Neuronal stem cell (in vitro differentiated cells): ENCODE measurements around the gene MIB1.
A peak's percentile ranks its signal among the peaks of the same experiment; 100 is the strongest.
"Not testable (repeated sequence)": the region's sequence is repeated elsewhere in the genome, so short reads cannot be mapped to it uniquely, and the experiment has no call there.

Experiments
- DNase-seq: peaks from one replicate; pipeline ENCODE4 v3.0.0-alpha.2; 2013; ENCODE audit warnings: low spot score
- H2AFZ ChIP-seq: one replicate; pipeline ENCODE4 v1.6.1; 2013; ENCODE audit warnings: mild to moderate bottlenecking, low read length, inconsistent platforms
- H2AK5ac ChIP-seq: 2 replicates; pipeline ENCODE4 v1.6.1; 2013; ENCODE audit warnings: low read depth, mild to moderate bottlenecking, inconsistent platforms, low read length, moderate library complexity, mixed read lengths
- H2BK120ac ChIP-seq: 2 replicates; pipeline ENCODE4 v1.6.1; 2013; ENCODE audit warnings: low read depth, mild to moderate bottlenecking, inconsistent platforms, low read length, moderate library complexity, mixed read lengths
- H2BK12ac ChIP-seq: one replicate; pipeline ENCODE4 v1.6.1; 2013; ENCODE audit warnings: low read length, inconsistent platforms
- H2BK15ac ChIP-seq: 2 replicates; pipeline ENCODE4 v1.6.1; 2013; ENCODE audit warnings: mild to moderate bottlenecking, low read length, inconsistent platforms, mixed read lengths
- H2BK5ac ChIP-seq: one replicate; pipeline ENCODE4 v1.6.1; 2013; ENCODE audit warnings: inconsistent platforms, mild to moderate bottlenecking, low read length, moderate library complexity
- H3K14ac ChIP-seq: one replicate; pipeline ENCODE4 v1.6.1; 2013; ENCODE audit warnings: low read length, inconsistent platforms
- H3K18ac ChIP-seq: 2 replicates; pipeline ENCODE4 v1.6.1; 2013; ENCODE audit warnings: low read length, inconsistent platforms
- H3K23ac ChIP-seq: 2 replicates; pipeline ENCODE4 v1.6.1; 2013; ENCODE audit warnings: low read depth, mild to moderate bottlenecking, mixed read lengths, low read length, inconsistent platforms; ENCODE audit not compliant: poor library complexity
- H3K27ac ChIP-seq: replicated peaks from 3 replicates; pipeline ENCODE4 v1.5.1; 2013; ENCODE audit warnings: low read length, inconsistent platforms
- H3K27me3 ChIP-seq, 3 experiments: 2 replicates each; pipeline ENCODE4 v1.6.1; 2013; ENCODE audit warnings: low read length in 3 of 3, mild to moderate bottlenecking in 2 of 3, inconsistent platforms in 1 of 3, low read depth in 1 of 3, mixed read lengths in 1 of 3, moderate library complexity in 1 of 3; ENCODE audit not compliant: control insufficient read depth in 3 of 3, insufficient read depth in 3 of 3
- H3K36me3 ChIP-seq, 2 donors: replicated peaks in 1 of 2; 2 replicates each; pipeline ENCODE4 v1.6.1; 2013; ENCODE audit warnings: low read length in 2 of 2; ENCODE audit not compliant: control insufficient read depth in 2 of 2, insufficient read depth in 2 of 2
- H3K4ac ChIP-seq: 2 replicates; pipeline ENCODE4 v1.6.1; 2013; ENCODE audit warnings: inconsistent platforms, mild to moderate bottlenecking, low read length, moderate library complexity
- H3K4me1 ChIP-seq, 2 donors: 1 replicate in 1 of 2; 2 replicates in 1 of 2; pipeline ENCODE4 v1.6.1; 2013; ENCODE audit warnings: low read length in 2 of 2, low read depth in 1 of 2; ENCODE audit not compliant: control insufficient read depth in 2 of 2, insufficient read depth in 1 of 2
- H3K4me2 ChIP-seq: one replicate; pipeline ENCODE4 v1.6.1; 2013; ENCODE audit warnings: mild to moderate bottlenecking, low read length, inconsistent platforms; ENCODE audit not compliant: insufficient read depth, poor library complexity, severe bottlenecking
- H3K4me3 ChIP-seq, 2 donors: 2 replicates each; pipeline ENCODE4 v1.5.1; 2013; ENCODE audit warnings: low read length in 2 of 2, mild to moderate bottlenecking in 2 of 2, inconsistent platforms in 1 of 2, moderate library complexity in 1 of 2
- H3K79me1 ChIP-seq: one replicate; pipeline ENCODE4 v1.6.1; 2013; ENCODE audit warnings: low read depth, mild to moderate bottlenecking, inconsistent platforms, low read length, moderate library complexity
- H3K9ac ChIP-seq: one replicate; pipeline ENCODE4 v1.6.1; 2013; ENCODE audit warnings: mild to moderate bottlenecking, low read depth, low read length, inconsistent platforms; ENCODE audit not compliant: poor library complexity
- H3K9me3 ChIP-seq, 2 donors: replicated peaks in 1 of 2; 2 replicates each; pipeline versions ENCODE3 to v1.6.1; 2013; ENCODE audit warnings: low read length in 2 of 2, mild to moderate bottlenecking in 2 of 2, inconsistent platforms in 1 of 2, low read depth in 1 of 2, mixed read lengths in 1 of 2, moderate library complexity in 1 of 2; ENCODE audit not compliant: control insufficient read depth in 2 of 2, insufficient read depth in 1 of 2
- H4K8ac ChIP-seq: one replicate; pipeline ENCODE4 v1.6.1; 2013; ENCODE audit warnings: low read depth, mild to moderate bottlenecking, inconsistent platforms, low read length, moderate library complexity
- H4K91ac ChIP-seq: one replicate; pipeline ENCODE4 v1.6.1; 2013; ENCODE audit warnings: low read length, low read depth, mild to moderate bottlenecking, inconsistent platforms; ENCODE audit not compliant: poor library complexity
- WGBS, 2 donors: extraction: QIAGEN DNeasy Blood & Tissue Kit; methylation state at CpG; one replicate each; pipeline ENCODE4 v1.1.7; 2013; ENCODE audit warnings: missing lambda C conversion rate in 2 of 2, mixed read lengths in 1 of 2; ENCODE audit not compliant: insufficient read length in 2 of 2, insufficient replicate concordance in 1 of 2; ENCODE audit errors: extremely low coverage in 2 of 2; 5-methylcytosine and 5-hydroxymethylcytosine counted together

The MIB1 gene

DNA sequence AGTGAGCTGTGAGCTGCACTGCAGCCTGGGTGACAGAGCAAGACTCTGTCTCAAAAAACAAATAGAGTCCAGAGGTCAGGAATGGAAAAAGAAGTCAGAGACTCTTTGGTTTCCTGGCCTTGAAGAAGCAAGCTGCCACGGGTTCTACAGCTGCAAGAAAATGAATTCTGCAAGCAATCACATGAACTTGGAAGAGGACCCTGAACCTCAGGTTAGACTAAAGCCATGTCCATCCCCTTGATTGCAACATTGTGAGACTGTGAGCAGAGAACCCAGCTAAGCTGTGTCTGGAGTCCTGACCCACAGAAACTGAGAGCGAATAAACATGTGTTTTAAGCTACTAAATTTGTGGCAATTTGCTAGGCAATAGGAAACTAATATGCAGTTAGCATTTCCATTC, 12.9 kb upstream of the MIB1 start:
- H3K36me3 ChIP-seq, result no peaks in the 10 kb centered on the region
- no peak overlapping the region for H3K4ac ChIP-seq
- H2BK120ac ChIP-seq, result no peak overlapping the region
- H2AFZ ChIP-seq, result no peak overlapping the region
- no peak overlapping the region for H2BK15ac ChIP-seq
- no peaks in the 10 kb centered on the region for H3K4me1 ChIP-seq
- no peak overlapping the region for H3K27ac ChIP-seq
- H3K9ac ChIP-seq, result no peak overlapping the region
- no peak overlapping the region for H3K18ac ChIP-seq
- no peak overlapping the region for H3K4me2 ChIP-seq
- H2AK5ac ChIP-seq, result no peak overlapping the region
- H3K79me1 ChIP-seq, result no peaks in the 10 kb centered on the region
- no CpG with 5 or more reads among the region's 2 CpGs for WGBS, 2 donors
- H3K4me3 ChIP-seq, result no peak overlapping the region
- no peaks in the 10 kb centered on the region for H3K27me3 ChIP-seq
- no peaks in the 10 kb centered on the region for H3K9me3 ChIP-seq
- no peak overlapping the region for H3K23ac ChIP-seq
- DNase-seq, result no peak
- no peak overlapping the region for H2BK12ac ChIP-seq
- no peak overlapping the region for H2BK5ac ChIP-seq
- H4K91ac ChIP-seq, result no peak overlapping the region
- no peak overlapping the region for H4K8ac ChIP-seq
- H3K14ac ChIP-seq, result no peak overlapping the region

DNA sequence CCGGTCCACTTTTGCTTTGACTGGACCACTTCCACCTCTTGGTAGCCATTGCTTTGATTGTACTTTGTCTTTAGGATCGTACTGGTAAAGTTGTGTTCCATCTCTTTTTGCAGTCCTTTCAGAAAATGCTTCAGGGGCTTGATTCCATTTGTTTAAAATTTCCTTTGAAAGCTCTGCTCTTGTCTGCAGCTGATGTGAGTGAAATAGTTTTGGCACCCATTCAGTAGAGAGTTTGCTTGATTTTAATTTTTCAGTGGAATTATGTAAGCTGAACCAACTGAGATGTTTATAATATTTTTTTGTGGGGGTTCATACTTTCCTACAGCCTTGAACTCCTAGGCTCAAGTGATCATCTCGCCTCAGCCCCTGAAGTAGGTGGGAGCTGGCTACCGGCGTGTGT, 7.6 kb upstream of the MIB1 start:
- no peak overlapping the region for H3K23ac ChIP-seq
- H2AK5ac ChIP-seq, result no peak overlapping the region
- no peak overlapping the region for H4K91ac ChIP-seq
- no peaks in the 10 kb centered on the region for H3K27me3 ChIP-seq
- H4K8ac ChIP-seq, result no peak overlapping the region
- H2AFZ ChIP-seq, result no peak overlapping the region
- H2BK15ac ChIP-seq, result no peak overlapping the region
- no peaks in the 10 kb centered on the region for H3K4me1 ChIP-seq
- no CpG with 5 or more reads among the region's 5 CpGs for whole genome bisulfite sequencing, 2 donors
- no peaks in the 10 kb centered on the region for H3K79me1 ChIP-seq
- H2BK5ac ChIP-seq, result no peak overlapping the region
- no peak overlapping the region for H3K14ac ChIP-seq
- peaks cover 0 to 2% of the 10 kb centered on the region in 2 donors for H3K9me3 ChIP-seq
- H3K36me3 ChIP-seq, result no peaks in the 10 kb centered on the region
- no peak overlapping the region for H3K18ac ChIP-seq
- no peak overlapping the region for H3K4me2 ChIP-seq
- no peak overlapping the region for H2BK120ac ChIP-seq
- no peak overlapping the region for H3K4me3 ChIP-seq
- no peak overlapping the region for H3K27ac ChIP-seq
- no peak overlapping the region for H3K9ac ChIP-seq
- H2BK12ac ChIP-seq, result no peak overlapping the region
- H3K4ac ChIP-seq, result no peak overlapping the region
- DNase-seq, result no peak

DNA sequence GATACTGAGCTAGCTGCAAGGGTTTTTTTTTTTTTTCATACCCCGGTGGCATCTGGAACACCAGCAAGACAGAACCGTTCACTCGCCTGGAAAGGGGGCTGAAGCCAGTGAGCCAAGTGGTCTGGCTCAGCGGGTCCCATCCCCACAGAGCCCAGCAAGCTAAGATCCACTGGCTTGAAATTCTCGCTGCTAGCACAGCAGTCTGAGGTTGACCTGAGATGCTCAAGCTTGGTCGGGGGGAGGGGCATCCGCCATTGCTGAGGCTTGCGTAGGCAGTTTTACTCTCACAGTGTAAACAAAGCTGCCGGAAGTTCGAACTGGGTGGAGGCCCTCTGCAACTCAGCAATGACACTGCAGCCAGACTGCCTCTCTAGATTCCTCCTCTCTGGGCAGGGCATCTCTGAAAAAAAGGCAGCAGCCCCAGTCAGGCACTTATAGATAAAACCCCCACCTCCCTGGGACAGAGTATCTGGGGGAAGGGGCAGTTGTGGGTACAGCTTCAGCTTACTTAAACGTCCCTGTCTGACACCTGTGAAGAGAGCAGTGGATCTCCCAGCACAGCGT, 5.1 kb upstream of the MIB1 start:
- Histone ChIP-seq H4K91ac (no peak overlapping the region), H4K8ac (no peak overlapping the region), H2BK15ac (no peak overlapping the region), H2AFZ (peak overlapping the region; percentile 83), H3K4me1 (peaks cover 1 to 3% of the 10 kb centered on the region in 2 donors), H3K4me2 (no peak overlapping the region), H3K9ac (no peak overlapping the region), H2BK120ac (no peak overlapping the region), H3K27me3 (no peaks in the 10 kb centered on the region), H3K14ac (no peak overlapping the region), H3K4ac (no peak overlapping the region), H3K9me3 (peaks cover 0 to 2% of the 10 kb centered on the region in 2 donors), H2BK5ac (no peak overlapping the region), H3K18ac (no peak overlapping the region), H3K36me3 (no peaks in the 10 kb centered on the region), H2BK12ac (no peak overlapping the region), H3K23ac (no peak overlapping the region), H3K4me3 (no peak overlapping the region), H2AK5ac (no peak overlapping the region), H3K27ac (no peak overlapping the region), H3K79me1 (no peaks in the 10 kb centered on the region)
- WGBS, 2 donors, result no CpG with 5 or more reads among the region's 12 CpGs
- DNase-seq, result no peak

DNA sequence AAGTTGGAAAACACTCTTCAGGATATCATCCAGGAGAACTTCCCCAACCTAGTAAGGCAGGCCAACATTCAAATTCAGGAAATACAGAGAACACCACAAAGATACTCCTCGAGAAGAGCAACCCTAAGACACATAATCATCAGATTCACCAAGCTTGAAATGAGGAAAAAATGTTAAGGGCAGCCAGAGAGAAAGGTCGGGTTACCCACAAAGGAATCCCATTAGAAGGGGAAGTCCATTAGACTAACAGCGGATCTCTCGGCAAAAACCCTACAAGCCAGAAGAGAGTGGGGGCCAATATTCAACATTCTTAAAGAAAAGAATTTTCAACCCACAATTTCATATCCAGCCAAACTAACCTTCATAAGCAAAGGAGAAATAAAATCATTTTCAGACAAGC, 3.7 kb upstream of the MIB1 start:
- not testable (repeated sequence) for H3K4me3 ChIP-seq, H3K79me1 ChIP-seq, H3K18ac ChIP-seq, H3K27ac ChIP-seq, H3K9me3 ChIP-seq, H3K4me1 ChIP-seq, H2BK5ac ChIP-seq, H3K4ac ChIP-seq, H2AFZ ChIP-seq, H3K4me2 ChIP-seq, H2AK5ac ChIP-seq, H3K9ac ChIP-seq, DNase-seq, H3K23ac ChIP-seq, H2BK15ac ChIP-seq, H2BK120ac ChIP-seq, H3K14ac ChIP-seq, H2BK12ac ChIP-seq, H4K8ac ChIP-seq, H3K36me3 ChIP-seq, H4K91ac ChIP-seq, H3K27me3 ChIP-seq
- WGBS, 2 donors, result no CpG with 5 or more reads among the region's 4 CpGs
